ENCODE measurements around the gene ARID5B. TPM values are rescaled to one million over a fixed set of nuclear protein-coding genes. Genes with fewer than 3 reads are reported as not detected.
"Not testable (repeated sequence)": the region's sequence is repeated elsewhere in the genome, so short reads cannot be mapped to it uniquely, and the experiment has no call there.

Gene ARID5B
- total RNA-seq, 1 donor from 2014 or later, result 12.9 TPM

GRCh38 chr10:61976951-61977721 lies 75.6 kb downstream of the ARID5B start:
- ATAC-seq, result not testable (repeated sequence)

GRCh38 chr10:61978965-61979364 lies 77.5 kb downstream of the ARID5B start:
- intact Hi-C loops (cut with micrococcal nuclease), result no loop called here
- ATAC-seq (peak; percentile 67), DNase-seq (peak; percentile 34)

More at GRCh38 chr10:61976951-61977721, 75.6 kb downstream of the ARID5B start:
- intact Hi-C loops (cut with micrococcal nuclease); DNase-seq: not testable (repeated sequence)

DNA sequence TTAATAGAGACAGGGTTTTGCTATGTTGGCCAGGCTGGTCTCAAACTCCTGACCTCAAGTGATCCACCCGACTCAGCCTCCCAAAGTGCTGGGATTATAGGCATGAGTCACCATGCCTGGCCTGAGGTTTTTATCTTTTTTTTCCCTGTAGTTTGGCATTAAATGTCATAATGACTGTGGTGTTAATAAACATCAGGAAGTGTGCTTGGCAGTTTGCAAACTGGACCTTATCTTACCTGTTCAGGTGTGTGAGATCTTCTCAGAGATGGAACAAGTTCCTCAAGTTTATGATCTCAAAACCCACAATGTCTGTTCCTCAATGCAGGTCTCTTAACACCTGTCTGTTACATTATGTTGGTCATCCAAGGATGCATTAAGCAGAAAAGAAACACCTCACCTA lies 80.0 kb downstream of the ARID5B start:
- intact Hi-C loops (cut with micrococcal nuclease), result no loop called here
- DNase-seq (no peak), ATAC-seq (no peak)

GRCh38 chr10:61983255-61983654 lies 81.8 kb downstream of the ARID5B start:
- ATAC-seq (no peak), DNase-seq (no peak)
- intact Hi-C loops (cut with micrococcal nuclease), result no loop called here

DNA sequence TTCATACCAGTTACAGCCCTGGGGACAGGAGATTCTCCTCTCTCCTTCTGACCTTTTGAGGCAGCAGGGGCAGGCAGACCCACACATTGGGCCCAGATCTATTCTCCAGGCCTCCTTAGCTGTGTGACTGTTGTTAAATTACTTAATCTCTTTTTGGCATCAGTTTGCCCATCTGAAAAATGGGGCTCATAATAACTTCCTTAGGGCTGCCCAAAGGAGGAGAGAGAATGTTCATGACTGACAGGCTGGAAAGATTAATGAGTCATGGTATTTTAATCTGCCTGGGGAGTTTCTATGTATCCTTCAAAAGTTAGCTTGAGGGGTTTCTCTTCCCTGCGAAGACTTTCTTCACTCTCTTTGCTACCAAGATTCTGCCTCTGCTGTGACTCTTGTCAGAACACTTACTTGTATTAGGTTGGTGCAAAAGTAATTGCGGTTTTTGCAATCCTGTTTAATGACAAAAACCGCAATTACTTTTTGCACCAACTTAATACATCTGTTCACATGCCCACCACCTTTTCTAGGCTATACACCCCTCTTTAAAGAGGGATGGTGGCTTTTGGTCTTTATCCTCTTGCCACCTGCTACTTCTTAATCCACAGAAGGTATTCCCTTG lies 83.4 kb downstream of the ARID5B start:
- DNase-seq, result no peak
- ATAC-seq, result no peak
- intact Hi-C loops (cut with micrococcal nuclease), result no loop called here

GRCh38 chr10:61985715-61986114 lies 84.2 kb downstream of the ARID5B start:
- intact Hi-C loops (cut with micrococcal nuclease), result no loop called here
- no peak for DNase-seq
- no peak for ATAC-seq

DNA sequence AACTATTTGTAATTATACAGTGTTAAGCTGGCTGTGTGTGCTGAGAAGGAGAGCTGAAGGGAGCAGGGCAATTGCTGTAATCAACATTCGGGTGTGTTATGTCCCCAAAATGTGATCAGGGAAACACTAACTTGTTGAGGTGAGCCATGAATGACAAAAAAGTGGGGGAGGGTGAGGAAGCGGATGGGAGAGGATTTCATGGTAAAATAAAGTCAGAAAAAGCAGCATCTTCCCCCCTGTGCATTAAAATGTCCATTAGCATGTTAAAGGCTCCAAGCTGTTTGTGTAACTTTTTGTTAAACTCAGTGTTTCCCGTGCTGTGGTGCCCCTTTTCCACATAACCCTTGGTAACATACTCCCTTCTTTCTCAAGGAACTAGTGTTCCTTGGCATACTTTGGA lies 84.9 kb downstream of the ARID5B start:
- ATAC-seq (no peak), DNase-seq (no peak)
- intact Hi-C loops (cut with micrococcal nuclease), result no loop called here

DNA sequence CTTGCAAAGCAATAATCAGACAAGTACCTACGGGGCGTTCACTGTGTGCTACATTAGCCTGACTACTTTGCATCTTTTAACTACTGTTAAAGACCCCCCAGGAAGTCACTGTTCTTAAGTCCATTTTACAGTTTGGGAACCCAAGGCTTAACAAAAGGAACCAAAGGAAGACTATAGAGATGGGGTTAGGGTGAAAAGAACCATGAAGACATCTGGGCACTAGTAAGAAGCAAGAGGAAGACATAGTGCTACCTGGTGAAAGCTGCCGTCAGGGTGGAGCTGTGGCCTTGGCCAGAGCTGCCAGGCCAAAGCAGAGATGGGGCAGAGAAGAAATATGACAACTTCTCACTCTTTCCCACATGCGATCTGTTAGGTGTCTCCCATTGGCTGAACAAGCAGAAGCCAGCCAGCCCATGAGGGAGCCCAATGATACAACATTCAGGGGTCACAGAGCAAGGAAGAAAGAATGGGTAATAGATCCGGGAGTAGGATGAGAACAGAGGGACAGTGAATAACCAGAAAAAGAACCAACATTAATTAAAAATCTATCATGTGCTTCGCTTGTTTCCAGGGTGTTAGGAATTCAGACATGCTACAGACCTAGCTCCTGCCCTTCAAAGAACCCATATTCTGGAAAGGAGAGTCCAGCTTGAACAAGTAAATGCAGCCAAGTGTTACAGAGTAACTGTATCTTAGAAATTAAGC lies 85.4 kb downstream of the ARID5B start:
- intact Hi-C loops (cut with micrococcal nuclease), result no loop called here
- DNase-seq (no peak), ATAC-seq (no peak)

DNA sequence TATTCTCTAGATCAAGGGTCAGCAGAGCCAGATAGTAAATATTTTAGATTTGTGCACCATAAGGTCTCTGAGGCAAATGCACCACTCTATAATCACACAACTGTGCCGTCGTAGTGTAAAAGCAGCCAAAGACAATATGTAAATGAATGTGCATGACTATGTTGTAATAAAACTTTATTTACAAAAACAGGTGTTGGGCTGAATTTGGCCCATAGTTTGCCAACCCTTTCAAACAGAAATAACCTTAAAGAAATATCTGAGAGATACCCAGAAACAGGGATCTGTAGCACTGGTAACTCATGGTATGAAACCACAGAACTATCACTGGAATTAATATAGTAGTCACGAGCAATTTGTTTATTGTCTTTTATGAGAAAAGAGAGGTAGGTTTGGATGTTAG lies 86.0 kb downstream of the ARID5B start:
- intact Hi-C loops (cut with micrococcal nuclease), result no loop called here
- ATAC-seq, result no peak

DNA sequence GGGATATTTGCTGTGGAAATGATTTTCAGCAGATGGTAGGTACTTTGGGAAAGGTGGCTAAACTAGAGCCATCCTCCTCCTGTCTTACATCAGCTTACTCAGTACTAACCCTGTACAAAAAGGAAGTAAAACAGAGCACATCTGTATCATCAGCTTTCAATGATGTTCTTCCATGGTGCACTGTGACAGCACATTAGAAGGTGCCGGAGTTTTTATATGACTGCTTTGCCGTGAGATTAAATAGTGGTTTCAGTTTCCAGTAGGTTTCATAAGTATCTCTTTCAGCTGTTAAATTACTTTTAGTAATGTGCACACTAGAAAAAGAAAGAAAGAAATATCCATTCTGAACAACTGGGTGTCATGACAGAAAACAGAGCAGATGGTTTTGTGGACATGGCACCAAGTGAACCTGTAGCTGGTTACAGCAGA lies 86.5 kb downstream of the ARID5B start:
- DNase-seq, result no peak
- intact Hi-C loops (cut with micrococcal nuclease), result no loop called here
- ATAC-seq, result peak; percentile 38

More for the DNA sequence above, 86.0 kb downstream of the ARID5B start:
- no peak for DNase-seq

- no peak for ATAC-seq
These were observed 88.7 kb downstream of the ARID5B start for GRCh38 chr10:61989995-61990760.

DNA sequence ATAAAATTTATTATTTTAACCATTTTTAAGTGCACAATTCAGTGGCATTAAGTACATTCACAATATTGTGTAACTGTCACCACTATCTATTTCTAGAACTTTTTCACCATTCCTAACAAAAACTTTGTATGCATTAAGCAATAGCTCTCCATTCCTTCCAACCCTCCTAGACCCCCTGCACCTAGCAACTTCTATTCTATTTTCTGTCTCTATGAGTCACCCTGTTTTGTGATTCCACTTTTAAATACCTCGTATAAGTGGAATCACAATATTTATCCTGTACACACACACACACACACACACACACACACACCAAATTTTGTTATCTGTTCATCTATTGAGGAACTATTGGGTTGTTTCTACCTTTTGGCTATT lies 89.2 kb downstream of the ARID5B start:
- DNase-seq, result no peak
- intact Hi-C loops (cut with micrococcal nuclease), result no loop called here
- no peak for ATAC-seq

More at GRCh38 chr10:61989995-61990760, 88.7 kb downstream of the ARID5B start:
- no peak for DNase-seq
- intact Hi-C loops (cut with micrococcal nuclease), result no loop called here

- ATAC-seq (no peak), DNase-seq (no peak)
- intact Hi-C loops (cut with micrococcal nuclease), result no loop called here
These were observed 89.7 kb downstream of the ARID5B start for GRCh38 chr10:61991166-61991565.

GRCh38 chr10:61992059-61992460 lies 90.6 kb downstream of the ARID5B start:
- ATAC-seq (peak; percentile 48), DNase-seq (no peak)
- intact Hi-C loops (cut with micrococcal nuclease), result no loop called here

- no peak for DNase-seq
- intact Hi-C loops (cut with micrococcal nuclease), result no loop called here
These were observed 91.5 kb downstream of the ARID5B start for GRCh38 chr10:61992671-61993668.

GRCh38 chr10:61993711-61994401 lies 92.4 kb downstream of the ARID5B start:
- no peak for DNase-seq
- intact Hi-C loops (cut with micrococcal nuclease), result no loop called here
- ATAC-seq, result no peak

More at GRCh38 chr10:61992671-61993668, 91.5 kb downstream of the ARID5B start:
- peak; percentile 94 for ATAC-seq

DNA sequence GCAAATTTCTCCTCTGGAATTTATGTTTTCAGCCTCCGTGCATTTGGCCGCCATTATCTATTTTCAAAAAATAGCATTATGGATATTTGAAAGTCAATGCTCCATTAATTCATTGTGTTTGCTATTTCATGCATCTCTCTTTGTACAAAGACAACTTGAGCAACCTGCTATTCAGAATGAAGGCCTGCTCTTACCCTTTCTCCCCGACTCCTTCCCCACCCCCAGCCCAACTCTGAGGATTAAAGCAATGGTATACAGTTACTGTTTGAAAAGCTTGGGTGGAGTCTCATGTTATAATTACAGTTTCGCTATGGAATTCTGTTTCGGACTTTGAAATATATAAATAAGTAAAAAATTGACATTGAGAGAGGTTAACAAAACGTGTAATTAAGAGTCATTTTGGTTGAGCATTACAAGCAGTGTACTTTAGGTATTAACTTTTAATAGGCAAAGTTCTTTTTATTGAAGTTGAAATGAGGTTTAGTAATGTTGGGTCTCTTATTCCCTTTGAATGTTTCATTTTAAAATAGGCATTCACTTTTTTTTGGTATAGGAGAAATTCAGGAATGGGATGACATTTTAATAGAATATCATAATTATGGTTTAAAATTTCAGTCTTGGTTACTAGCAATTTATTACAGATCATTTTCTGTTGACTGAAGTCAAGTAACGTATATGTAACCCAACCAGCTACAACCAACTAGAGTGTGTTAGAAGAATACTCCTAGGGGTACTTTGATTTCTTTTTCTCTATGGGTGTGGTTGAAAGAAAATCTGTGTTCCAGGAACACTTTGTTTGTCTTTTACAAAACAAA lies 93.1 kb downstream of the ARID5B start:
- ATAC-seq (no peak), DNase-seq (no peak)
- intact Hi-C loops (cut with micrococcal nuclease), result no loop called here

Measured in left ventricle myocardium superior (tissue), 1 donor.